ENCODE results near the gene TOMM7.

DNA sequence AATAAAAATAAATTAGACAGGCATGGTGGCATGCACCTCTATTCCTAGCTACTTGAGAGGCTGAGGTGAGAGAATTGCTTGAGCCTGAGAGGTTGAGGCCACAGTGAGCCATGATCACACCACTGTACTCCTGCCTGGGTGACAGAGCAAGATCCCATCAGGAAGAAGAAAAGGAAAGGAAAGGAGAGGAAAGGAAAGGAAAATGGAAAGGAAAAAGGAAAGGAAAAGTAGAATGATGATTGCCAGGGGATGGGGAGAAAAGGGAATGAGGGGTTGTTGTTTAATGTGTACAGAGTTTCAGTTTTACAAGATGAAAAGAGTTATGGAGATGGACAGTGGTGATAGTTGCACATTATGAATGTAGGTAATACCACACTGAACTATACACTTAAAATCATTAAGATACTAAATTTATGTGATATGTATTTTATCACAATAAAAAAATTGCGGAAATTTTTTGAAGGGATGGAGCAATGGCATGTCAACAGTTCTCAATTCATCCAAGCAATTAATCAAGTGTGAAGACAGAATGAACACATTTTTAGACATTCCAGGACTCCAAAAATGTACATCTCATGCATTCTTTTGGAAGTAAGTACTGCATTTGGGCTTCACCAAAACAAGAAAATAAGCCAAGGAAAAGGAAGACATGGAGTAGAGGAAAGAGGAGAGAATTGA is 51.3 kb downstream of the TOMM7 start:
- TF ChIP-seq, protein P1, sequence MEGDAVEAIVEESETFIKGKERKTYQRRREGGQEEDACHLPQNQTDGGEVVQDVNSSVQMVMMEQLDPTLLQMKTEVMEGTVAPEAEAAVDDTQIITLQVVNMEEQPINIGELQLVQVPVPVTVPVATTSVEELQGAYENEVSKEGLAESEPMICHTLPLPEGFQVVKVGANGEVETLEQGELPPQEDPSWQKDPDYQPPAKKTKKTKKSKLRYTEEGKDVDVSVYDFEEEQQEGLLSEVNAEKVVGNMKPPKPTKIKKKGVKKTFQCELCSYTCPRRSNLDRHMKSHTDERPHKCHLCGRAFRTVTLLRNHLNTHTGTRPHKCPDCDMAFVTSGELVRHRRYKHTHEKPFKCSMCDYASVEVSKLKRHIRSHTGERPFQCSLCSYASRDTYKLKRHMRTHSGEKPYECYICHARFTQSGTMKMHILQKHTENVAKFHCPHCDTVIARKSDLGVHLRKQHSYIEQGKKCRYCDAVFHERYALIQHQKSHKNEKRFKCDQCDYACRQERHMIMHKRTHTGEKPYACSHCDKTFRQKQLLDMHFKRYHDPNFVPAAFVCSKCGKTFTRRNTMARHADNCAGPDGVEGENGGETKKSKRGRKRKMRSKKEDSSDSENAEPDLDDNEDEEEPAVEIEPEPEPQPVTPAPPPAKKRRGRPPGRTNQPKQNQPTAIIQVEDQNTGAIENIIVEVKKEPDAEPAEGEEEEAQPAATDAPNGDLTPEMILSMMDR (IDR thresholded peaks at IDR 0.05): no peak
- TF ChIP-seq EP300 (IDR thresholded peaks at IDR 0.05): no peak
- no peak for TF ChIP-seq POLR2A (IDR thresholded peaks at IDR 0.05; ENCODE audit: low read depth)
- no peak for TF ChIP-seq POLR2AphosphoS5 (IDR thresholded peaks at IDR 0.05)
